HepG2 (cell line): ENCODE results near the gene RBM3. TPM values are rescaled to one million over a fixed set of nuclear protein-coding genes. Genes with fewer than 3 reads are reported as not detected.
A peak's percentile ranks its signal among the peaks of the same experiment; 100 is the strongest.

Experiments used
- ADNP ChIP-seq: sonication (generic); formaldehyde crosslinking; IDR thresholded peaks from 2 replicates; pipeline ENCODE4 v1.4.0; 2020; ENCODE audit warnings: missing genetic modification reagents
- KDM1A ChIP-seq: IDR thresholded peaks from 2 replicates; pipeline ENCODE4 v1.6.1; 2016; ENCODE audit warnings: missing compliant biosample characterization
- KLF6 ChIP-seq: IDR thresholded peaks from 2 replicates; pipeline ENCODE4 v1.8.0; 2016; ENCODE audit warnings: missing biosample characterization, missing genetic modification reagents
- MYNN ChIP-seq: sonication (generic); formaldehyde crosslinking; IDR thresholded peaks from 2 replicates; pipeline ENCODE4 v1.4.0; 2020; ENCODE audit warnings: mild to moderate bottlenecking, low read depth, missing genetic modification reagents
- NFE2 ChIP-seq: sonication (generic); formaldehyde crosslinking; IDR thresholded peaks from 2 replicates; pipeline ENCODE4 v1.4.0; 2020; ENCODE audit warnings: missing genetic modification reagents
- RFXAP ChIP-seq: sonication (generic); formaldehyde crosslinking; IDR thresholded peaks from 2 replicates; pipeline ENCODE4 v1.4.0; 2020; ENCODE audit warnings: missing genetic modification reagents, borderline replicate concordance
- YY1 ChIP-seq: IDR thresholded peaks from 2 replicates; pipeline ENCODE4 v1.6.1; 2011; ENCODE audit warnings: low read length, low read depth, moderate library complexity, mild to moderate bottlenecking; ENCODE audit not compliant: insufficient read depth, insufficient replicate concordance
- ZNF136 ChIP-seq: sonication (generic); formaldehyde crosslinking; IDR thresholded peaks from 2 replicates; pipeline ENCODE4 v1.8.1; 2022; ENCODE audit warnings: low read depth, mild to moderate bottlenecking, moderate library complexity, missing genetic modification reagents
- ZNF333 ChIP-seq: sonication (generic); formaldehyde crosslinking; IDR thresholded peaks from 2 replicates; pipeline ENCODE4 v1.4.0; 2020; ENCODE audit warnings: mild to moderate bottlenecking, missing genetic modification reagents, borderline replicate concordance
- ZNF572 ChIP-seq: sonication (generic); formaldehyde crosslinking; IDR thresholded peaks from 2 replicates; pipeline ENCODE4 v1.5.1; 2020; ENCODE audit warnings: mild to moderate bottlenecking, missing genetic modification reagents
- ZNF607 ChIP-seq: sonication (generic); formaldehyde crosslinking; IDR thresholded peaks from 2 replicates; pipeline ENCODE4 v1.5.1; 2020; ENCODE audit warnings: missing genetic modification reagents, mild to moderate bottlenecking, borderline replicate concordance
- ZNF720 ChIP-seq: sonication (generic); formaldehyde crosslinking; IDR thresholded peaks from 2 replicates; pipeline ENCODE4 v1.4.0; 2020; ENCODE audit warnings: missing genetic modification reagents
- ZNF790 ChIP-seq: sonication (generic); formaldehyde crosslinking; IDR thresholded peaks from 2 replicates; pipeline ENCODE4 v1.8.0; 2022; ENCODE audit warnings: missing genetic modification reagents, mild to moderate bottlenecking, borderline replicate concordance
- ZNF879 ChIP-seq: sonication (generic); formaldehyde crosslinking; IDR thresholded peaks from 2 replicates; pipeline ENCODE4 v1.8.1; 2023; ENCODE audit warnings: missing genetic modification reagents
- polyA plus RNA-seq, 8 experiments: library from polyadenylated mRNA; depleted of rRNA in 3 of 8; stranded (reverse) in 7 of 8; unstranded in 1 of 8; fragments of >200 nt; fragmentation: Illumina TruSeq in 4 of 8; extraction: Trizol in 4 of 8; gene quantifications; 2 replicates each; pipeline versions ENCODE4 v1.2.1 to v1.2.3, GENCODE V29; 2011 to 2016; ENCODE audit warnings: low read depth in 4 of 8, missing spikeins in 1 of 8, mixed read lengths in 1 of 8; ENCODE audit not compliant: insufficient read depth in 1 of 8
- total RNA-seq, 5 experiments: library from RNA; depleted of rRNA; stranded (reverse); fragments of >200 nt; fragmentation: Illumina TruSeq; extraction: Trizol; gene quantifications; 2 replicates each; pipeline ENCODE4 v1.2.3, GENCODE V29; 2016; ENCODE audit warnings: low read depth in 1 of 5
- TF ChIP-seq, protein P1 (sequence below): sonication (generic); formaldehyde crosslinking; conservative IDR thresholded peaks from 2 replicates; pipeline ENCODE4 v1.8.0; 2022; ENCODE audit warnings: mild to moderate bottlenecking, moderate library complexity, missing genetic modification reagents
- TF ChIP-seq, protein P2 (sequence below): sonication (generic); formaldehyde crosslinking; IDR thresholded peaks from 2 replicates; pipeline ENCODE4 v1.8.0; 2022; ENCODE audit warnings: missing genetic modification reagents, mild to moderate bottlenecking, borderline replicate concordance
- TF ChIP-seq, protein P3 (sequence below): sonication (generic); formaldehyde crosslinking; IDR thresholded peaks from 2 replicates; pipeline ENCODE4 v1.4.0; 2020; ENCODE audit warnings: missing genetic modification reagents, mild to moderate bottlenecking, borderline replicate concordance
- TF ChIP-seq, protein P4 (sequence below): sonication (generic); formaldehyde crosslinking; IDR thresholded peaks from 2 replicates; pipeline ENCODE4 v1.4.0; 2020; ENCODE audit warnings: mild to moderate bottlenecking, missing genetic modification reagents
- TF ChIP-seq, protein P5 (sequence below): sonication (generic); formaldehyde crosslinking; IDR thresholded peaks from 2 replicates; pipeline ENCODE4 v1.4.0; 2020; ENCODE audit warnings: missing genetic modification reagents
- TF ChIP-seq, protein P6 (sequence below): IDR thresholded peaks from 2 replicates; pipeline ENCODE4 v1.6.1; 2016; ENCODE audit warnings: mild to moderate bottlenecking

RBM3 gene
- total and polyA plus RNA-seq, 2 of the 13 experiments (the other 11 are each of a cell fraction or from before 2014, with no cell fraction given) = 123 to 182 TPM

DNA sequence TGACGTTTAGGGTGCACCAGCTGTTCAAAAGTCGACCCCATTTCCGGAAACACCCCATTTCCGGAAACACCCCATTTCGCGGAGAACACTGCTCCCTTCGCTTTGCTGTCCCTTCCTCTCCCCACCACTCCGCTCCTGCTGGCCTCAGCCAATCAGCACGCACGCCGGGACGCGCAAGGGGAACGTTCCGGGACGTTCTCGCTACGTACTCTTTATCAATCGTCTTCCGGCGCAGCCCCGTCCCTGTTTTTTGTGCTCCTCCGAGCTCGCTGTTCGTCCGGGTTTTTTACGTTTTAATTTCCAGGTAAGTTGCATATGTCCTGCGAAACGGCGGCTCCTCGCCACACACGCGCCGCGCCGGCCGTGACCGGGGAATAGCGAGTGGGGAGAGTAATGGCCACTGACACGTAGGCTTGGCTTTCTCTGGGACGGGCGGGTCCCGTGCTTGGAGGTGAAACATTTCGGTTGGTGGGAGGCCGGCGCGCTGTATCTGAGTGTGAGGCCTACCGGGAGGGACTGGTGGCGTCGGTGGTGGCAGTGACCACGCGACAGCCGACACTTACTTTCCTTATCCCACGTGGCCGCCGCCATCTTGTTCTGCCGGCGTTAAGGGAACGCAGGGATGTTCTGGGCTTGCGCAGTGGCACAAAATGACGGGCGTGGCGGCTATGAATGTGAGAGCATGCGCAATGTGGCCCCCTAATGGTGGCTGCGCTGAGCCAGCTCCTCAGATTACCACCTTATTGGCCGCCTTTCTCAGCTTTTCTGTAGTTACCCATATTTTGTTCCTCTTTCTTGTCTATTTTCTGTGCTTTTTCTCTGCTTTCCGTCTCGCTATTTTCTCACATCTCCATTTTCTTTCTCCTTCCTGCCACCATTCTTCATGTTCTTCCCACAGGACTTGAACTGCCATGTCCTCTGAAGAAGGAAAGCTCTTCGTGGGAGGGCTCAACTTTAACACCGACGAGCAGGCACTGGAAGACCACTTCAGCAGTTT, at the start of gene RBM3 (continued):
- TF ChIP-seq, protein P1, sequence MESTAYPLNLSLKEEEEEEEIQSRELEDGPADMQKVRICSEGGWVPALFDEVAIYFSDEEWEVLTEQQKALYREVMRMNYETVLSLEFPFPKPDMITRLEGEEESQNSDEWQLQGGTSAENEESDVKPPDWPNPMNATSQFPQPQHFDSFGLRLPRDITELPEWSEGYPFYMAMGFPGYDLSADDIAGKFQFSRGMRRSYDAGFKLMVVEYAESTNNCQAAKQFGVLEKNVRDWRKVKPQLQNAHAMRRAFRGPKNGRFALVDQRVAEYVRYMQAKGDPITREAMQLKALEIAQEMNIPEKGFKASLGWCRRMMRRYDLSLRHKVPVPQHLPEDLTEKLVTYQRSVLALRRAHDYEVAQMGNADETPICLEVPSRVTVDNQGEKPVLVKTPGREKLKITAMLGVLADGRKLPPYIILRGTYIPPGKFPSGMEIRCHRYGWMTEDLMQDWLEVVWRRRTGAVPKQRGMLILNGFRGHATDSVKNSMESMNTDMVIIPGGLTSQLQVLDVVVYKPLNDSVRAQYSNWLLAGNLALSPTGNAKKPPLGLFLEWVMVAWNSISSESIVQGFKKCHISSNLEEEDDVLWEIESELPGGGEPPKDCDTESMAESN (CRISPR knock-in tag) = peak; percentile 79; the same call in 1 of the 2 replicates
- TF ChIP-seq KDM1A (CRISPR knock-in tag) = no peak
- TF ChIP-seq, protein P2, sequence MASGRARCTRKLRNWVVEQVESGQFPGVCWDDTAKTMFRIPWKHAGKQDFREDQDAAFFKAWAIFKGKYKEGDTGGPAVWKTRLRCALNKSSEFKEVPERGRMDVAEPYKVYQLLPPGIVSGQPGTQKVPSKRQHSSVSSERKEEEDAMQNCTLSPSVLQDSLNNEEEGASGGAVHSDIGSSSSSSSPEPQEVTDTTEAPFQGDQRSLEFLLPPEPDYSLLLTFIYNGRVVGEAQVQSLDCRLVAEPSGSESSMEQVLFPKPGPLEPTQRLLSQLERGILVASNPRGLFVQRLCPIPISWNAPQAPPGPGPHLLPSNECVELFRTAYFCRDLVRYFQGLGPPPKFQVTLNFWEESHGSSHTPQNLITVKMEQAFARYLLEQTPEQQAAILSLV = peak; percentile 82; the same call in 1 of the 2 replicates
- TF ChIP-seq, protein P3, sequence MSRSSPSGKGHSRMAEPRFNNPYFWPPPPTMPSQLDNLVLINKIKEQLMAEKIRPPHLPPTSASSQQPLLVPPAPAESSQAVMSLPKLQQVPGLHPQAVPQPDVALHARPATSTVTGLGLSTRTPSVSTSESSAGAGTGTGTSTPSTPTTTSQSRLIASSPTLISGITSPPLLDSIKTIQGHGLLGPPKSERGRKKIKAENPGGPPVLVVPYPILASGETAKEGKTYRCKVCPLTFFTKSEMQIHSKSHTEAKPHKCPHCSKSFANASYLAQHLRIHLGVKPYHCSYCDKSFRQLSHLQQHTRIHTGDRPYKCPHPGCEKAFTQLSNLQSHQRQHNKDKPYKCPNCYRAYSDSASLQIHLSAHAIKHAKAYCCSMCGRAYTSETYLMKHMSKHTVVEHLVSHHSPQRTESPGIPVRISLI (CRISPR knock-in tag) = 0 out of 2 replicates have a peak, but pooled peaks have one; percentile 30
- TF ChIP-seq MYNN (CRISPR knock-in tag) = no peak
- peak; percentile 36; the same call in 1 of the 2 replicates for TF ChIP-seq KLF6 (CRISPR knock-in tag)
- 0 out of 2 replicates have a peak, but pooled peaks have one; percentile 37 for TF ChIP-seq ZNF607
- TF ChIP-seq, protein P4, sequence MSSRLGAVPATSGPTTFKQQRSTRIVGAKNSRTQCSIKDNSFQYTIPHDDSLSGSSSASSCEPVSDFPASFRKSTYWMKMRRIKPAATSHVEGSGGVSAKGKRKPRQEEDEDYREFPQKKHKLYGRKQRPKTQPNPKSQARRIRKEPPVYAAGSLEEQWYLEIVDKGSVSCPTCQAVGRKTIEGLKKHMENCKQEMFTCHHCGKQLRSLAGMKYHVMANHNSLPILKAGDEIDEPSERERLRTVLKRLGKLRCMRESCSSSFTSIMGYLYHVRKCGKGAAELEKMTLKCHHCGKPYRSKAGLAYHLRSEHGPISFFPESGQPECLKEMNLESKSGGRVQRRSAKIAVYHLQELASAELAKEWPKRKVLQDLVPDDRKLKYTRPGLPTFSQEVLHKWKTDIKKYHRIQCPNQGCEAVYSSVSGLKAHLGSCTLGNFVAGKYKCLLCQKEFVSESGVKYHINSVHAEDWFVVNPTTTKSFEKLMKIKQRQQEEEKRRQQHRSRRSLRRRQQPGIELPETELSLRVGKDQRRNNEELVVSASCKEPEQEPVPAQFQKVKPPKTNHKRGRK (CRISPR knock-in tag) = no peak
- TF ChIP-seq ZNF720 (CRISPR knock-in tag) = no peak
- TF ChIP-seq NFE2 (CRISPR knock-in tag) = no peak
- 0 out of 2 replicates have a peak, but pooled peaks have one; percentile 57 for TF ChIP-seq ZNF333 (CRISPR knock-in tag)
- TF ChIP-seq ADNP = no peak
- TF ChIP-seq, protein P5, sequence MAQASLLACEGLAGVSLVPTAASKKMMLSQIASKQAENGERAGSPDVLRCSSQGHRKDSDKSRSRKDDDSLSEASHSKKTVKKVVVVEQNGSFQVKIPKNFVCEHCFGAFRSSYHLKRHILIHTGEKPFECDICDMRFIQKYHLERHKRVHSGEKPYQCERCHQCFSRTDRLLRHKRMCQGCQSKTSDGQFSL (CRISPR knock-in tag) = peak; percentile 81; the same call in 1 of the 2 replicates
- 0 out of 2 replicates have a peak, but pooled peaks have one; percentile 56 for TF ChIP-seq RFXAP
- 0 out of 2 replicates have a peak, but pooled peaks have one; percentile 36 for TF ChIP-seq ZNF136 (CRISPR knock-in tag)
- no peak for TF ChIP-seq ZNF879 (CRISPR knock-in tag)
- TF ChIP-seq ZNF572 = peak; percentile 18; the same call in 1 of the 2 replicates
- peak; percentile 93 for TF ChIP-seq YY1
- TF ChIP-seq, protein P6, sequence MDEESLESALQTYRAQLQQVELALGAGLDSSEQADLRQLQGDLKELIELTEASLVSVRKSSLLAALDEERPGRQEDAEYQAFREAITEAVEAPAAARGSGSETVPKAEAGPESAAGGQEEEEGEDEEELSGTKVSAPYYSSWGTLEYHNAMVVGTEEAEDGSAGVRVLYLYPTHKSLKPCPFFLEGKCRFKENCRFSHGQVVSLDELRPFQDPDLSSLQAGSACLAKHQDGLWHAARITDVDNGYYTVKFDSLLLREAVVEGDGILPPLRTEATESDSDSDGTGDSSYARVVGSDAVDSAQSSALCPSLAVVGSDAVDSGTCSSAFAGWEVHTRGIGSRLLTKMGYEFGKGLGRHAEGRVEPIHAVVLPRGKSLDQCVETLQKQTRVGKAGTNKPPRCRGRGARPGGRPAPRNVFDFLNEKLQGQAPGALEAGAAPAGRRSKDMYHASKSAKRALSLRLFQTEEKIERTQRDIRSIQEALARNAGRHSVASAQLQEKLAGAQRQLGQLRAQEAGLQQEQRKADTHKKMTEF = peak; percentile 70; the same call in 1 of the 2 replicates
- TF ChIP-seq ZNF790 = no peak
